HG02678 (cell line): ENCODE results near the gene DDX39B.
"Not testable (repeated sequence)": the region's sequence is repeated elsewhere in the genome, so short reads cannot be mapped to it uniquely, and the experiment has no call there.

Experiments used
- ATAC-seq: cut with Tn5 transposase; IDR thresholded peaks from one replicate; pipeline ENCODE4 v1.9.1; 2021; ENCODE audit warnings: mild to moderate bottlenecking, moderate library complexity; ENCODE audit not compliant: unreplicated experiment

The DDX39B gene

GRCh38 chr6:31489086-31489485 lies 52.7 kb downstream of the DDX39B start:
- no peak for ATAC-seq

GRCh38 chr6:31487674-31488073 lies 54.1 kb downstream of the DDX39B start:
- ATAC-seq: not testable (repeated sequence)

- ATAC-seq: not testable (repeated sequence)
These were observed 55.6 kb downstream of the DDX39B start for GRCh38 chr6:31486065-31486837.

- ATAC-seq: no peak
These were observed 56.7 kb downstream of the DDX39B start for GRCh38 chr6:31485055-31485454.

- no peak for ATAC-seq
These were observed 58.4 kb downstream of the DDX39B start for GRCh38 chr6:31483392-31483791.

- ATAC-seq: no peak
These were observed 61.2 kb downstream of the DDX39B start for GRCh38 chr6:31480574-31480973.
